DMS53 treated with DMSO at 0.1 percent for 48 hours (cell line): ENCODE measurements around the gene TMC2.

Source experiments
- DNase-seq: peaks from one replicate; lab custom pipeline; 2025; ENCODE audit not compliant: unreplicated experiment; lab: John Stamatoyannopoulos, UW

The TMC2 gene

GRCh38 chr20:2619337-2619736 lies 83.0 kb downstream of the TMC2 start:
- no peak for DNase-seq

- no peak for DNase-seq
Observed at GRCh38 chr20:2619961-2620595, 83.7 kb downstream of the TMC2 start.

GRCh38 chr20:2624190-2624589 lies 87.8 kb downstream of the TMC2 start:
- no peak for DNase-seq

- no peak for DNase-seq
Observed at GRCh38 chr20:2625062-2625461, 88.7 kb downstream of the TMC2 start.

- no peak for DNase-seq
Observed at GRCh38 chr20:2626853-2627541, 90.6 kb downstream of the TMC2 start.

DNA sequence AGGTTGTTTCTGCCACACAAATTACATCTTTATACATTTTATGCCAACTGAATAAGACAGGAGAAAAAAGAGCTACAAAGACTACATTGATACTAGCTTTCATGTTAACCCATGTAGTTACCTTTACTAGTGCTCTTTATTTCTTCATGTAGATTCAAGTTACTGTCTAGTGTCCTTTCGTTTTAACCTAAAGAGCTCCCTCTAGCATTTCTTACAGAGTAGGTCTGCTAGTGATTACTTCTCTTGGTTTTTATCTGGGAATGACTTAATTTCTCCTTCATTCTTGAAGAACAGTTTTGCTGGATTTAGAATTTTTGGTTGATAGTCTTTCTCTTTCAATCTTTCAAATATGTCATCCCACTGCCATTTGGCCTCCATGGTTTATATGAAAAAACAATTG lies 94.9 kb downstream of the TMC2 start:
- no peak for DNase-seq

GRCh38 chr20:2633381-2633780 lies 97.0 kb downstream of the TMC2 start:
- DNase-seq = no peak

DNA sequence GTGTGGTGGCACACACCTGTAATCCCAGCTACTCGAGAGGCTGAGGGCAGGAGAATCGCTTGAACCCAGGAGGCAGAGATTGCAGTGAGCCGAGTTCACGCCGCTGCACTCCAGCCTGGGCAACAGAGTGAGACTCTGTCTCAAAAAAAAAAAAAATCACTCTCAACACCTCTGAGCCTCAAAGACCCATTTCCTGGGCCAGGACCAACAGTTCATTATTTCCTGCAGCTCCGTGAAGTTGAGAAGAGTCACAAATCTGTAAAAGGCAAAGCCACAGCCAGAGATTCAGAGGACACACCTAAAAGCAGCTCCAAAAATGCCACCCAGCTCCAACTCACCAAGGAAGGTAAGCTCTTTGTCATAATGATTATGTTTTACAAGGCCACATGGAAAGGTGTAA lies 100.9 kb downstream of the TMC2 start:
- no peak for DNase-seq

DNA sequence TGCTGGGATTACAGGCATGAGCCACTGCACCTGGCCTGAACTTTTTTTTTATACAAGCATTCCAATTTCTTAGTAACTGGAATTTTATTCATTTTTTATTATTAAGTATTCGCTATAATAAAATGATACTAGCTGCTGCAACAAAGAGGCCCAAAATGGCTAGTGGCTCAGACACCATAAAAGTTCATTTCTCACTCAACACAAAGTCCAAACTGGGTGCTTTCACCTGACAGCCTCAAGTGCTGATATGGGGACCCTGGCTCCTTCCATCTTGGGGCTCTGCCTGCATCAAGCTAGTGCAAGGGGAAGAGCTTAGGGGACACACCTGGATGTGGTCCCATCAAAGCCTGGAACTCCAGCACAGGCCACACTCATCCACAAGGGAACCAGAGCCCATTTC lies 103.9 kb downstream of the TMC2 start:
- no peak for DNase-seq

- DNase-seq = no peak
Observed at GRCh38 chr20:2640899-2641298, 104.5 kb downstream of the TMC2 start.

DNA sequence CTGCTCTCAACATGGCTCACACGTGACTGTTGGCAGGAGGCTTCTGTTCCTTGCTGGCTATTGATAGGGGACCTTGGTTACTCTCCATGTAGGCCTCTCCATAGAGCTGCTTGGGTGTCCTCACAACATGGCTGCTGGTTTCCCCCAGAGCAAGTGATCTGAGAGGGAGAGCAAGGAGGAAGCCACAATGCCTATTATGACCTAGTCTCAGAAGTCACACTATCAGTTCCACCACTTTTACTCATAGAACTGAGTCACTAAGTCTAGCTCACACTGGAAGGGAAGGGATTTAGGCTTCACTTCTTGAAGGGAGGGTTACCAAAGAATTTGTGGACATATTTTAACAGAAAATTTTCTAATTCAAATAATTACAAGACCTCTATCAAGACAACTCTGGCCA lies 107.3 kb downstream of the TMC2 start:
- DNase-seq = no peak

DNA sequence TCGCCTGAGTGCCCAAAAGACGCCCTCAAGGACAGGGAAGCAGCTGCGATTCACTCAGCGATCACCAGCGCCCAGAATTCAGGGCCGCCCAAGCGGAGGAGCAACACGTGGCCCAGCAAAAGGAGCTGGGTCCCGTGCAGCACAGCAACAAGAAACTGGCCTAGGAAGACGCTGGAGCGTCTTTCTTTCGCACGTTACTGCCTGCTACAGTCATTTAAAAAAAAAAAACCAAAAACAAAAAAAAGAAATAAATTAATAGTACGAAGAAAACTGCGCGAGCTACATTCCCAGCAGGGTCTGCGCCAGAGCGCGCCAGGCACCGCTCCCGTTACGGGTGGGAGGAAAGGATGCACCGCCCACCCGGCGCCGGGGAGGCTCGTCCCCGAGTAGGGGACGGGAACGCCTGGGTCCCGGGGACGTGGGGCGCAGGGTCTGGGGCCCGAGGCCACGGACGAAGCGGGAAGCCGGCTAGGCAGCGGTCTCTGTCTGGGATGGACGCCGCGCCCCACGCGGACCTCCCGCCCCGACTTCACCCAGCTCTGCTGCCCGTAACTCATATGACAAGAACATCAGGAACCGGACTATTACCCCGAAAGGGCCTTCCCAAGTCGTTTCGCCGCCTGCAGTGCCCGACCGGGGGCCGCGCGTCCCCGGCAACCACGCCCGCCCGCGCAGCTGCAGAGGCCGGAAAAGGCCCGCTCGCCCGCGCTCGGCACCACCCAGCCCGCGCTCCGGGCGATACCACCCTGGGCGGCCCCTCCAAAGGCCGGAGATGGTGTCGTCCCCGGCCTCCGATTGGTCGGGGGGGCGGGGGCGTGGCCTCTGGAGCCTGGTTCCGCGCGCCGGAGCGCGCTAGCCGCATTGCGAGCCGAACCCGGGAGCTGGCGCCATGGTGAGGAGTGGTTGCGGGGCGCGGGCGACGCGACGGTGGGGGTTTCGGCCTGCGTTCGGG lies 115.7 kb downstream of the TMC2 start, which contains the start of gene NOP56:
NOP56 (plus strand) TSS at position 861 of the 952 bp plus-strand sequence; CDS start at position 890, 29 bp downstream.
- DNase-seq = peak; percentile 82

DNA sequence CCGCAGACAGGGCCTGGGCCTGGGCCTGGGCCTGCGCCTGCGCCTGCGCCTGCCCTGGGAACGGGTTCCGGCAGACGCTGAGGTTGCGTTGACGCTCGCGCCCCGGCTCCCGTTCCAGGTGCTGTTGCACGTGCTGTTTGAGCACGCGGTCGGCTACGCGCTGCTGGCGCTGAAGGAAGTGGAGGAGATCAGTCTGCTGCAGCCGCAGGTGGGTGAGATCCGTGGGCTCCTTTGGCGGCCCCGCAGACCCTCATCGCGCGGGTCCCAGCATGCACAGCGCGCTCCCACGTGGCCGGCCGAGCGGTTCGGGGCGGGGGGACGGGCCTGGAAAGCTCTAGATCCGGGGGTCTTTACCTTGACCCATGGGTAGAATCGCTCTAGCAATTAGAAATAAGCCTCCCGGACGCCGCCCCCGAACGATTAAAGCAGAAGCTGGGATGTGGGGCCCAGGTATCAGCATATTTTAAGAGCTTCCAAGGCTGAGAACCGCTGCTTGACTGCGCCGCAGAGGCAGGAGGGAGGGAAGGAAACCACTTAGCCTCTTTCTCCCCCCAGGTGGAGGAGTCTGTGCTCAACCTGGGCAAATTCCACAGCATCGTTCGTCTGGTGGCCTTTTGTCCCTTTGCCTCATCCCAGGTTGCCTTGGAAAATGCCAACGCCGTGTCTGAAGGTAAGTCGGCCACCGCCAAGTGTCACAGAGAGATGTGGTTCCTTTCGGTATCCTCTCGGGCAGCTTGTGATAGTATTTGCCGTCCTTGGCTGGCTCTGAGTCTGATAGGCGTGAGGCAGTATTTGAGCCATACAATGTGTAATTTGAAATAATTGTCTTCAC lies 116.6 kb downstream of the TMC2 start:
- DNase-seq = peak; percentile 0

DNA sequence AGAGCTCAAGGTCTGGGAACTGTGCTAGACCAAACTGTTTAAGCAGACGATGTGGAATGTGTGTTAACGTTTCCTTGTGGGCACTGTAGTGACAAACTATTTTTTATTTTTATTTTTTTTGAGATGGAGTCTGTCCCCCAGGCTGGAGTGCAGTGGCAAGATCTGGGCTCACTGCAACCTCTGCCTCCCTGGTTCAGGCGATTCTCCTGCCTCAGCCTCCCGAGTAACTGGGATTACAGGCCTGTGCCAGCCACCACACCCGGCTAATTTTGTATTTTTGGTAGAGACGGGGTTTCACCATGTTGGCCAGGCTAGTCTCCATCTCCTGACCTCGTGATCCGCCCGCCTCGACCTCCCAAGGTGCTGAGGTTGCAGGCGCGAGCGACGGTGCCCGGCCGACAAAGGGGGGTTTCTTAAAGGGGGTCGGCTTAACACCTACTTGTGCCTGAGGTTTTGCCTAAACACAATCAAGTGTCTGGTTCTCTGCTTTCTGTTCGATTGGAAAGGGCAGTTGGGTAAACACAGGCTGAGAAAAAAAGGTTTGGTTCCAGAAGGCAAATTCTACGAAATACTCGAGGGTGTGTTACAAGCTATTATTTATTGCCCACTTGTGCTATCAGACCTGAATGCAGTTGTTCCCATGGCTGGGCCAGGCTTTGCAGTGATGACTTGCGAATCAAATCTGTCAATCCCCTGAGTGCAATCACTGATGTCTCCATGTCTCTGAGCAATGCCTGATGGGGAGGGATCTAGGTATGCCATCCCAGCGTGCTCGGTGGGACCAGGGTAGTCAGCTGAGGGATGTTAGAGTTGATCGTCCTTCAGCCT lies 117.4 kb downstream of the TMC2 start:
- DNase-seq = no peak

GRCh38 chr20:2654384-2654822 lies 118.0 kb downstream of the TMC2 start:
- DNase-seq = no peak

GRCh38 chr20:2654831-2655230 lies 118.5 kb downstream of the TMC2 start:
- DNase-seq = no peak

- DNase-seq = no peak
Observed at GRCh38 chr20:2655331-2656116, 119.2 kb downstream of the TMC2 start.

DNA sequence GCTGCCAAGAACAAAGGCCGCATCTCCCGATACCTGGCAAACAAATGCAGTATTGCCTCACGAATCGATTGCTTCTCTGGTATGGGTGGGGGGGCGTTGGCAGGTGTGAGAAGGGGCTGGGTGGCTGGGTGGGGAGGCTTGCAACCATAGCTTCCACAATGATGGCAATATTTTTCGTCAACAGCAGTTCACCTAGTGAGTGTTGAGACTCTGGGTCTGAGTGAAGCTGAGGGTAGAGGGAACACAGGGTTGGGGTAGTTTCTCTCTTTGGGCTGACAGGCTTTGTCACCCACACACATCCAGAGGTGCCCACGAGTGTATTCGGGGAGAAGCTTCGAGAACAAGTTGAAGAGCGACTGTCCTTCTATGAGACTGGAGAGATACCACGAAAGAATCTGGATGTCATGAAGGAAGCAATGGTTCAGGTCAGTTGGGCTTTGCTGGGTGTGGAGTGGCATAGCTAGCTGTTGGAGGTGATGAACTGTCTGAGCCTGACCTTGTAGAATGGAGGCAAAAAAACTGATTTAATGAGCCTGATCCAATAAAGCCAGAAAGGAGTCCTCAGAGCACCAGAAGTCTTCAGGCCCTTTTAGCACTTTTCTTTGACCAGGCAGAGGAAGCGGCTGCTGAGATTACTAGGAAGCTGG lies 120.2 kb downstream of the TMC2 start:
- DNase-seq = no peak

DNA sequence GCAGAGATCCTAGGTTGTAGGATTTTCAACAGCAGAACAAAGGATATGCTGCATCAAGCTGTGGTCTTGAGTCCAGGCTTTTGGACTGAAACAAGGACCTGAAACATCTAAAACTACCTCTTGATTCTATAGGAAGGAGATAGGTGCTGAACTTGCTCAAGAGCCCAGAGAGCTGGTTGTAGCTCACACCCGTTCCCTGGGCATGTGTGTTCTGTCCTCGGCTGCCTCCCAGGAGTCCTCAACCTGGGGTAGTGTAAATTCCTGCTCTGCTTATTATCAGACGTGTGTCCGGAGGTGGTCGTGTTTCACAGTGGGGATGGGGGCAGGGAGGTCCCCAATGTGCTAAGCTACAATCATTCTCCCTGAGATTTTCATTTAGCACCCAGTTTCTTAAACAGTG lies 120.9 kb downstream of the TMC2 start:
- DNase-seq = no peak
